ENCODE results near the gene ZCWPW2.

The ZCWPW2 gene

GRCh38 chr3:28334552-28334951 lies 14.0 kb upstream of the ZCWPW2 start:
- H3K4me3 ChIP-seq (ENCODE audit: control insufficient read depth in 1 of 7, extremely low read depth in 1 of 7, insufficient read depth in 4 of 7, low read depth in 2 of 7, low read length in 6 of 7), result no peak overlapping the region
- POLR2A ChIA-PET, result no interaction called here
- H3K9me3 ChIP-seq (ENCODE audit: control extremely low read depth in 1 of 5, control insufficient read depth in 4 of 5, insufficient read depth in 2 of 5, low read depth in 1 of 5, low read length in 4 of 5), result no peaks in the 10 kb centered on the region
- DNase-seq, result peak in 1 of 3 donors; percentile 14
- H3K27me3 ChIP-seq (replicated peaks in 2 of 5; ENCODE audit: control insufficient read depth in 4 of 5, insufficient read depth in 5 of 5, low read length in 4 of 5), result no peaks in the 10 kb centered on the region
- CTCF ChIA-PET, result interaction anchor here (1.4 to 3.8 kb wide), 4 partner anchors 11 to 622 kb away, joined by 4 to 14 read pairs (median 8); partner anchors contain the start of genes AZI2 and ZCWPW2
- H3K4me1 ChIP-seq (ENCODE audit: control extremely low read depth in 1 of 4, control insufficient read depth in 4 of 4, insufficient read depth in 4 of 4, low read length in 3 of 4), result no peaks in the 10 kb centered on the region
- H3K27ac ChIP-seq (ENCODE audit: insufficient read depth in 1 of 2, low read depth in 1 of 2, low read length in 2 of 2, poor library complexity in 1 of 2, severe bottlenecking in 2 of 2), result no peak overlapping the region
- peaks cover 5 to 12% (median 8%) of the 10 kb centered on the region in 4 experiments for H3K36me3 ChIP-seq (ENCODE audit: control insufficient read depth in 4 of 4, insufficient read depth in 4 of 4, low read length in 3 of 4)

- ChIA-PET CTCF (interaction anchor here (1.4 to 3.8 kb wide), 4 partner anchors 9 to 186 kb away, joined by 4 to 14 read pairs (median 8); partner anchors contain the start of genes AZI2 and ZCWPW2), POLR2A (no interaction called here)
- H3K27me3 ChIP-seq (replicated peaks in 2 of 5; ENCODE audit: control insufficient read depth in 4 of 5, insufficient read depth in 5 of 5, low read length in 4 of 5), result no peaks in the 10 kb centered on the region
- no peak overlapping the region for H3K4me3 ChIP-seq (ENCODE audit: control insufficient read depth in 1 of 7, extremely low read depth in 1 of 7, insufficient read depth in 4 of 7, low read depth in 2 of 7, low read length in 6 of 7)
- H3K4me1 ChIP-seq (ENCODE audit: control extremely low read depth in 1 of 4, control insufficient read depth in 4 of 4, insufficient read depth in 4 of 4, low read length in 3 of 4), result no peaks in the 10 kb centered on the region
- no peaks in the 10 kb centered on the region for H3K9me3 ChIP-seq (ENCODE audit: control extremely low read depth in 1 of 5, control insufficient read depth in 4 of 5, insufficient read depth in 2 of 5, low read depth in 1 of 5, low read length in 4 of 5)
- peaks cover 5 to 13% (median 10%) of the 10 kb centered on the region in 4 experiments for H3K36me3 ChIP-seq (ENCODE audit: control insufficient read depth in 4 of 4, insufficient read depth in 4 of 4, low read length in 3 of 4)
- 78% methylated on average over 1 of the region's 2 CpGs for WGBS (ENCODE audit: insufficient coverage)
- H3K27ac ChIP-seq (ENCODE audit: insufficient read depth in 1 of 2, low read depth in 1 of 2, low read length in 2 of 2, poor library complexity in 1 of 2, severe bottlenecking in 2 of 2), result no peak overlapping the region
- no peak for DNase-seq
Measured at GRCh38 chr3:28335246-28335645, 13.3 kb upstream of the ZCWPW2 start.

DNA sequence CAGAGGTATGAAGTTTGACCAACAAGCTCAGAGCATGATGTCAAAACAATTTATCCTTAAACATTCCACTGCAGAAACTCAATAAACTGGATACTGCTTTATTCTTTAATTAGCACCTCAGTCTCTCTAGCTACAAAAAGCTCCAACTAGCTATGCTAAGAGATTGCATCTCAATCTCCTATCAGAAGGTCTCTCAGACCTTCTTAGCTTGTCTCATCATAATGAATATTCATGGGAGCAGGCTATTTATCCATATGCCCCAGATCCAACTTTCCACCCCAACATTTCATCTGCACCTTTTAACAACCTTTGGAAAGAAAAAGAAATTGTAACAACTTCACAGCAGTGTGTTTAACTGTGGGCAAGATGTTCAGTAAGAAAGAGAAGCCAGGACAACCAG lies 11.3 kb upstream of the ZCWPW2 start:
- H3K36me3 ChIP-seq (ENCODE audit: control insufficient read depth in 4 of 4, insufficient read depth in 4 of 4, low read length in 3 of 4), result peaks cover 4 to 14% (median 8%) of the 10 kb centered on the region in 4 experiments
- CTCF ChIA-PET, result interaction anchor here (0.7 to 3.8 kb wide), 8 partner anchors 9 to 630 kb away, joined by 3 to 10 read pairs (median 4); no protein-coding TSS in a partner anchor
- no peaks in the 10 kb centered on the region for H3K27me3 ChIP-seq (replicated peaks in 2 of 5; ENCODE audit: control insufficient read depth in 4 of 5, insufficient read depth in 5 of 5, low read length in 4 of 5)
- no peak for DNase-seq
- no peak overlapping the region for H3K4me3 ChIP-seq (ENCODE audit: control insufficient read depth in 1 of 7, extremely low read depth in 1 of 7, insufficient read depth in 4 of 7, low read depth in 2 of 7, low read length in 6 of 7)
- H3K27ac ChIP-seq (ENCODE audit: insufficient read depth in 1 of 2, low read depth in 1 of 2, low read length in 2 of 2, poor library complexity in 1 of 2, severe bottlenecking in 2 of 2), result no peak overlapping the region
- no peaks in the 10 kb centered on the region for H3K4me1 ChIP-seq (ENCODE audit: control extremely low read depth in 1 of 4, control insufficient read depth in 4 of 4, insufficient read depth in 4 of 4, low read length in 3 of 4)
- H3K9me3 ChIP-seq (ENCODE audit: control extremely low read depth in 1 of 5, control insufficient read depth in 4 of 5, insufficient read depth in 2 of 5, low read depth in 1 of 5, low read length in 4 of 5), result no peaks in the 10 kb centered on the region
- POLR2A ChIA-PET, result no interaction called here

DNA sequence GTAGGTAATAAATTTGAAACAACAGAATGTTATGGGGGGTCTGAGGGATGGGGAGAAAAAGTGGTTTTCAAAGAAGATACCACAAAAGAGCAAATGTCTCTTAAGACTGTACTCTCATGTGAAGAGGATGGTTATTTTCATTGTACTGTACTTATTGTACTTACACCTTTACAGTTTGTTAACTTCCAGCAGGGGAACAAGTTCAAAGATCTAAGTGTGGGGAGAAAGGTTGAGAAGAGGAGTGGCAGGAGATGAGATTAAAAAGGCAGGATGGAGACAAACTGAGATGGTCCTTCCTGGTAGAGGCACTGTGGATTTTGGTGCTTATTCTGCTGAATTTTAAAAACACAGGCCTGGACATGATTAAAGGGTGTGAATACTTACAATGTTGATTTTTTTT lies 5.4 kb upstream of the ZCWPW2 start:
- H3K4me3 ChIP-seq (ENCODE audit: control insufficient read depth in 1 of 7, extremely low read depth in 1 of 7, insufficient read depth in 4 of 7, low read depth in 2 of 7, low read length in 6 of 7), result no peak overlapping the region
- CTCF ChIA-PET, result interaction anchor here (1.3 to 2.8 kb wide), 2 partner anchors 8 to 15 kb away, joined by 3 to 7 read pairs; no protein-coding TSS in a partner anchor
- H3K9me3 ChIP-seq (ENCODE audit: control extremely low read depth in 1 of 5, control insufficient read depth in 4 of 5, insufficient read depth in 2 of 5, low read depth in 1 of 5, low read length in 4 of 5), result no peaks in the 10 kb centered on the region
- no peak overlapping the region for H3K27ac ChIP-seq (ENCODE audit: insufficient read depth in 1 of 2, low read depth in 1 of 2, low read length in 2 of 2, poor library complexity in 1 of 2, severe bottlenecking in 2 of 2)
- no peak for DNase-seq
- no peaks in the 10 kb centered on the region for H3K27me3 ChIP-seq (replicated peaks in 2 of 5; ENCODE audit: control insufficient read depth in 4 of 5, insufficient read depth in 5 of 5, low read length in 4 of 5)
- H3K4me1 ChIP-seq (ENCODE audit: control extremely low read depth in 1 of 4, control insufficient read depth in 4 of 4, insufficient read depth in 4 of 4, low read length in 3 of 4), result peaks cover 5 to 11% (median 8%) of the 10 kb centered on the region in 4 experiments
- peaks cover 2 to 7% (median 5%) of the 10 kb centered on the region in 4 experiments for H3K36me3 ChIP-seq (ENCODE audit: control insufficient read depth in 4 of 4, insufficient read depth in 4 of 4, low read length in 3 of 4)
- POLR2A ChIA-PET, result no interaction called here

DNA sequence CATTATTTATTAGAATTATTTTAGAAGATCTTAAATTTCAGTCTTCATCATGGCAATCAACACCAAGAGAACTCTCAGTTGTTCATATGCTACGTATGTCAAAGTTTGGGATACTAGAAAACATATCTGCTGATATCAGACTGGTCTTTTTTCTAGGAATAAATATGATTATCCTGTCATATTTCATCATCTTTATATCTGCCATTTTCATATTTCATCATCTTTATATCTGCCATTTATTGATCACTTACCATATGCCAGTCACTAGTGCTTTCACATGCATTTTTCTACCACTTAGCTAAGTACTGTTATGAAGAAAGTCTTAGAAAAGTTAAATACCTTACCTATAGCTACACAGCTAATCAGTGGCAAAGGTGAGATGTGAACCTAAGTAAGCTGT lies 2.8 kb upstream of the ZCWPW2 start:
- POLR2A ChIA-PET, result no interaction called here
- no peaks in the 10 kb centered on the region for H3K9me3 ChIP-seq (ENCODE audit: control extremely low read depth in 1 of 5, control insufficient read depth in 4 of 5, insufficient read depth in 2 of 5, low read depth in 1 of 5, low read length in 4 of 5)
- no peak overlapping the region for H3K4me3 ChIP-seq (ENCODE audit: control insufficient read depth in 1 of 7, extremely low read depth in 1 of 7, insufficient read depth in 4 of 7, low read depth in 2 of 7, low read length in 6 of 7)
- no CpG with 5 or more reads among the region's 1 CpG for WGBS (ENCODE audit: insufficient coverage)
- peaks cover 0 to 3% (median under 1%) of the 10 kb centered on the region in 4 experiments for H3K36me3 ChIP-seq (ENCODE audit: control insufficient read depth in 4 of 4, insufficient read depth in 4 of 4, low read length in 3 of 4)
- H3K27me3 ChIP-seq (replicated peaks in 2 of 5; ENCODE audit: control insufficient read depth in 4 of 5, insufficient read depth in 5 of 5, low read length in 4 of 5), result no peaks in the 10 kb centered on the region
- peaks cover 5 to 17% (median 10%) of the 10 kb centered on the region in 4 experiments for H3K4me1 ChIP-seq (ENCODE audit: control extremely low read depth in 1 of 4, control insufficient read depth in 4 of 4, insufficient read depth in 4 of 4, low read length in 3 of 4)
- no peak for DNase-seq
- CTCF ChIA-PET, result interaction anchor here (1.1 to 2.8 kb wide), 2 partner anchors 8 to 10 kb away, joined by 5 to 7 read pairs; no protein-coding TSS in a partner anchor
- no peak overlapping the region for H3K27ac ChIP-seq (ENCODE audit: insufficient read depth in 1 of 2, low read depth in 1 of 2, low read length in 2 of 2, poor library complexity in 1 of 2, severe bottlenecking in 2 of 2)

GRCh38 chr3:28347374-28348264 lies 902 bp upstream of the ZCWPW2 start:
- peak in 2 of 3 donors; percentile 35 to 40 for DNase-seq
- peaks cover 0 to 11% (median 6%) of the 10 kb centered on the region in 5 experiments for H3K9me3 ChIP-seq (ENCODE audit: control extremely low read depth in 1 of 5, control insufficient read depth in 4 of 5, insufficient read depth in 2 of 5, low read depth in 1 of 5, low read length in 4 of 5)
- ChIA-PET POLR2A (interaction anchor here (0.7 to 1.6 kb wide), 3 partner anchors 8 to 636 kb away, joined by 3 to 6 read pairs (median 3); no protein-coding TSS in a partner anchor), CTCF (interaction anchor here (1.2 to 2.4 kb wide), 4 partner anchors 8 to 666 kb away, joined by 3 to 14 read pairs (median 6); no protein-coding TSS in a partner anchor)
- WGBS (ENCODE audit: insufficient coverage), result 61% methylated on average over 13 of the region's 16 CpGs
- peaks cover 5 to 17% (median 10%) of the 10 kb centered on the region in 4 experiments for H3K4me1 ChIP-seq (ENCODE audit: control extremely low read depth in 1 of 4, control insufficient read depth in 4 of 4, insufficient read depth in 4 of 4, low read length in 3 of 4)
- no peaks in the 10 kb centered on the region for H3K27me3 ChIP-seq (replicated peaks in 2 of 5; ENCODE audit: control insufficient read depth in 4 of 5, insufficient read depth in 5 of 5, low read length in 4 of 5)
- H3K4me3 ChIP-seq (ENCODE audit: control insufficient read depth in 1 of 7, extremely low read depth in 1 of 7, insufficient read depth in 4 of 7, low read depth in 2 of 7, low read length in 6 of 7), result peak overlapping the region; percentile 71 to 94 (median 90)
- H3K27ac ChIP-seq (ENCODE audit: insufficient read depth in 1 of 2, low read depth in 1 of 2, low read length in 2 of 2, poor library complexity in 1 of 2, severe bottlenecking in 2 of 2), result peak overlapping the region; percentile 95 to 99
- peaks cover 0 to 15% (median 3%) of the 10 kb centered on the region in 4 experiments for H3K36me3 ChIP-seq (ENCODE audit: control insufficient read depth in 4 of 4, insufficient read depth in 4 of 4, low read length in 3 of 4)

- Histone ChIP-seq H3K4me1 (ENCODE audit: control extremely low read depth in 1 of 4, control insufficient read depth in 4 of 4, insufficient read depth in 4 of 4, low read length in 3 of 4) (peaks cover 5 to 17% (median 10%) of the 10 kb centered on the region in 4 experiments), H3K4me3 (ENCODE audit: control insufficient read depth in 1 of 7, extremely low read depth in 1 of 7, insufficient read depth in 4 of 7, low read depth in 2 of 7, low read length in 6 of 7) (peak overlapping the region; percentile 71 to 94 (median 90)), H3K9me3 (ENCODE audit: control extremely low read depth in 1 of 5, control insufficient read depth in 4 of 5, insufficient read depth in 2 of 5, low read depth in 1 of 5, low read length in 4 of 5) (peaks cover 2 to 17% (median 6%) of the 10 kb centered on the region in 5 experiments), H3K27ac (ENCODE audit: insufficient read depth in 1 of 2, low read depth in 1 of 2, low read length in 2 of 2, poor library complexity in 1 of 2, severe bottlenecking in 2 of 2) (peak overlapping the region; percentile 95 to 99), H3K36me3 (ENCODE audit: control insufficient read depth in 4 of 4, insufficient read depth in 4 of 4, low read length in 3 of 4) (peaks cover 0 to 19% (median 3%) of the 10 kb centered on the region in 4 experiments), H3K27me3 (replicated peaks in 2 of 5; ENCODE audit: control insufficient read depth in 4 of 5, insufficient read depth in 5 of 5, low read length in 4 of 5) (no peaks in the 10 kb centered on the region)
- POLR2A ChIA-PET, result interaction anchor here (0.7 to 2.0 kb wide), 5 partner anchors 9 to 636 kb away, joined by 3 to 6 read pairs (median 3); no protein-coding TSS in a partner anchor
- WGBS (ENCODE audit: insufficient coverage), result 0% methylated on average over 15 of the region's 16 CpGs
- CTCF ChIA-PET, result interaction anchor here (0.7 to 2.4 kb wide), 8 partner anchors 9 to 667 kb away, joined by 3 to 14 read pairs (median 6); no protein-coding TSS in a partner anchor
- no peak for DNase-seq
Measured at GRCh38 chr3:28348265-28348628, 274 bp upstream of the ZCWPW2 start.
